ENCODE measurements around the gene ABCB4. TPM values are rescaled to one million over a fixed set of nuclear protein-coding genes. Genes with fewer than 3 reads are reported as not detected.

ABCB4 gene
- total RNA-seq, 1 donor from 2014 or later: 0.30 TPM

DNA sequence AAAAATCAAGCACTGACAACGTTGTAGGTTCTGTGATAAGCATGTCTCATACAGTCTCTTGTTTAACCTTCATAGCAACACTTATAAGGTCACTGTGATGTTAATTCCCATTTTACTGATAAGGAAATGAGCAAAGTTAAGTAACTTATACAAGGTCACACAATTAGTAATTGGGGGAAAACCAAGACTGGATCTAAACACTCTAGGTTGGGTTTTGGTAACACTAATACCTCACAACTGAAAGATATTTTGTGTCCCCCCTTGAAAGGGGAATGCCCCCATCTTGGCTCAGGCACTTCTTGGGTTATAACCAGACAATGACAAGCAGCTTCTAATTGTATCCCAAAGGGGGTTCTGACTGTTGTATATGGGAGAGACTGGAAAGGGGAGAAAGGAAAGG, 36.0 kb upstream of the ABCB4 start:
- Histone ChIP-seq H3K4me2 (no peak overlapping the region), H4K20me1 (ENCODE audit: low read depth) (no peaks in the 10 kb centered on the region), H3K9ac (no peak overlapping the region), H3K36me3 (no peaks in the 10 kb centered on the region), H2AFZ (replicated peaks) (no peak overlapping the region), H3F3A (ENCODE audit: low read depth) (no peaks in the 10 kb centered on the region), H3K9me3 (ENCODE audit: low read depth) (no peaks in the 10 kb centered on the region), H3K4me3 (no peak overlapping the region), H3K27ac (no peak overlapping the region), H3K79me2 (ENCODE audit: low read depth) (no peaks in the 10 kb centered on the region), H3K4me1 (peaks cover 5% of the 10 kb centered on the region), H3K27me3 (no peaks in the 10 kb centered on the region)
- peaks cover 23% of the 10 kb centered on the region for H3K4me1 Mint-ChIP-seq
- H3K27ac Mint-ChIP-seq: no peak overlapping the region
- DNase-seq (ENCODE audit: low spot score): no peak
- H3K9me3 Mint-ChIP-seq: no peaks in the 10 kb centered on the region
- no peak for TF ChIP-seq EZH2phosphoT487 (IDR thresholded peaks at IDR 0.05)
- TF ChIP-seq, protein P1, sequence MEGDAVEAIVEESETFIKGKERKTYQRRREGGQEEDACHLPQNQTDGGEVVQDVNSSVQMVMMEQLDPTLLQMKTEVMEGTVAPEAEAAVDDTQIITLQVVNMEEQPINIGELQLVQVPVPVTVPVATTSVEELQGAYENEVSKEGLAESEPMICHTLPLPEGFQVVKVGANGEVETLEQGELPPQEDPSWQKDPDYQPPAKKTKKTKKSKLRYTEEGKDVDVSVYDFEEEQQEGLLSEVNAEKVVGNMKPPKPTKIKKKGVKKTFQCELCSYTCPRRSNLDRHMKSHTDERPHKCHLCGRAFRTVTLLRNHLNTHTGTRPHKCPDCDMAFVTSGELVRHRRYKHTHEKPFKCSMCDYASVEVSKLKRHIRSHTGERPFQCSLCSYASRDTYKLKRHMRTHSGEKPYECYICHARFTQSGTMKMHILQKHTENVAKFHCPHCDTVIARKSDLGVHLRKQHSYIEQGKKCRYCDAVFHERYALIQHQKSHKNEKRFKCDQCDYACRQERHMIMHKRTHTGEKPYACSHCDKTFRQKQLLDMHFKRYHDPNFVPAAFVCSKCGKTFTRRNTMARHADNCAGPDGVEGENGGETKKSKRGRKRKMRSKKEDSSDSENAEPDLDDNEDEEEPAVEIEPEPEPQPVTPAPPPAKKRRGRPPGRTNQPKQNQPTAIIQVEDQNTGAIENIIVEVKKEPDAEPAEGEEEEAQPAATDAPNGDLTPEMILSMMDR (IDR thresholded peaks at IDR 0.05): no peak
- TF ChIP-seq EZH2 (IDR thresholded peaks at IDR 0.05): no peak
- H3K27me3 Mint-ChIP-seq (ENCODE audit: insufficient read depth, low read depth): peaks cover 3% of the 10 kb centered on the region
- no peaks in the 10 kb centered on the region for H3K36me3 Mint-ChIP-seq
- no peak overlapping the region for H3K4me3 Mint-ChIP-seq

DNA sequence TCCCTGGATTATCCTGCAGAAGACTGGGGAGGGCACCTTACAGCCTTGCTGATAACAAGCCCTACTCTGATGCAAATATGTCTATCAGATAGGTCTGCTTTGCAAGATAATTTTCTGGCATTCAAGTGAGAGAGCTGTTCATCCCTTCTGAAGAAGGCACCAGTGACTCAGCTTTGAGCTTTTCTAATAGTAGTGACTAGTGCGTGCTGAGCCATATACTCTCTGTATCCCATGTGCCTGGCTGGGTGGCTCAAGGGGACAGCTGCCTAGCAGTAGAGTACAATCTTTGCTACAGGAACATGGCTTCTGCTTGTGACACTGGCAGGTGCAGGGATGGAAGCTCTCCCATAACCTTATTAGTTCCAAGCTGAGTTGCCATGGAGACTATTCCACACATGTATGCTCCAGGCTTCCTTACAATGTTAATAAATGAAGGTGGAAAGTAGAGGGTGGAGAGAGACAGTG, 35.0 kb upstream of the ABCB4 start:
- H2AFZ ChIP-seq (replicated peaks): no peak overlapping the region
- H3K9me3 Mint-ChIP-seq: no peaks in the 10 kb centered on the region
- no peak overlapping the region for H3K4me2 ChIP-seq
- H3K27me3 Mint-ChIP-seq (ENCODE audit: insufficient read depth, low read depth): peaks cover 3% of the 10 kb centered on the region
- H3K27ac ChIP-seq: no peak overlapping the region
- no peaks in the 10 kb centered on the region for H3K27me3 ChIP-seq
- H3K36me3 Mint-ChIP-seq: no peaks in the 10 kb centered on the region
- H3F3A ChIP-seq (ENCODE audit: low read depth): no peaks in the 10 kb centered on the region
- no peaks in the 10 kb centered on the region for H3K79me2 ChIP-seq (ENCODE audit: low read depth)
- no peaks in the 10 kb centered on the region for H3K9me3 ChIP-seq (ENCODE audit: low read depth)
- H3K4me3 ChIP-seq: no peak overlapping the region
- peaks cover 5% of the 10 kb centered on the region for H3K4me1 ChIP-seq
- no peaks in the 10 kb centered on the region for H4K20me1 ChIP-seq (ENCODE audit: low read depth)
- H3K4me3 Mint-ChIP-seq: no peak overlapping the region
- peak overlapping the region; percentile 30 for H3K27ac Mint-ChIP-seq
- H3K9ac ChIP-seq: no peak overlapping the region
- TF ChIP-seq EZH2 (IDR thresholded peaks at IDR 0.05): no peak
- TF ChIP-seq EZH2phosphoT487 (IDR thresholded peaks at IDR 0.05): no peak
- TF ChIP-seq, protein P1 (IDR thresholded peaks at IDR 0.05): no peak
- no peak for DNase-seq (ENCODE audit: low spot score)
- H3K36me3 ChIP-seq: no peaks in the 10 kb centered on the region
- peaks cover 23% of the 10 kb centered on the region for H3K4me1 Mint-ChIP-seq

DNA sequence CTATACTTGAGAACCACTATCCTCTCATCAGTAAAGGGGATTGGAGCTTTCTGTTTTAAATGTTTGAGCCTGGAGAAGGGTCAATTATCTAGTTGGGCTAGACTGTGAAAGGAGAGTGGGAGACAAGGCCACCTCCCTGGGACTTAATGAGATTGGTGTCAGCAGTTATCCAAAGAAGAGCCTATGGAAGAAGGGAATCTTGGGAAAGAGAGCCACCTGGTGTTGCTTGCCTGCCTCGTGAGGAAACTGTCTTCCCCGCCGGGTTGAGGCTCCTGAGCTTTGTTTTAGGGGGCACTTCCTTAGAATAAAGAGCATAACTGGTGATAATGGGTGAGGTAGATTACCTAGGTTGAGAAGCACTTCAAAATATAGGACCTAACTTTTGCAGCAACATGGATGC, 32.0 kb upstream of the ABCB4 start:
- Histone ChIP-seq H3K4me3 (no peak overlapping the region), H2AFZ (replicated peaks) (no peak overlapping the region), H3K9ac (no peak overlapping the region), H3K4me2 (no peak overlapping the region), H3F3A (ENCODE audit: low read depth) (no peaks in the 10 kb centered on the region), H3K9me3 (ENCODE audit: low read depth) (no peaks in the 10 kb centered on the region), H3K27me3 (no peaks in the 10 kb centered on the region), H4K20me1 (ENCODE audit: low read depth) (no peaks in the 10 kb centered on the region), H3K36me3 (no peaks in the 10 kb centered on the region), H3K27ac (no peak overlapping the region), H3K4me1 (no peaks in the 10 kb centered on the region), H3K79me2 (ENCODE audit: low read depth) (no peaks in the 10 kb centered on the region)
- no peaks in the 10 kb centered on the region for H3K36me3 Mint-ChIP-seq
- peaks cover 3% of the 10 kb centered on the region for H3K27me3 Mint-ChIP-seq (ENCODE audit: insufficient read depth, low read depth)
- H3K9me3 Mint-ChIP-seq: no peaks in the 10 kb centered on the region
- DNase-seq (ENCODE audit: low spot score): peak; percentile 46
- no peak overlapping the region for H3K27ac Mint-ChIP-seq
- no peak for TF ChIP-seq EZH2phosphoT487 (IDR thresholded peaks at IDR 0.05)
- TF ChIP-seq, protein P1 (IDR thresholded peaks at IDR 0.05): peak; percentile 46
- H3K4me1 Mint-ChIP-seq: peaks cover 10% of the 10 kb centered on the region
- no peak overlapping the region for H3K4me3 Mint-ChIP-seq
